K562 (cell line): ENCODE data around the gene EFS. TPM values are rescaled to one million over a fixed set of nuclear protein-coding genes. Genes with fewer than 3 reads are reported as not detected.

ENCODE experiments used
- BHLHE40 ChIP-seq: IDR thresholded peaks from 2 replicates; pipeline ENCODE4 v1.6.1; 2011; ENCODE audit warnings: low read length, improper control_type of control experiment
- C11orf30 ChIP-seq: fragments of 450-650 bp; IDR thresholded peaks from 2 replicates; pipeline ENCODE4 v1.6.1; 2016; ENCODE audit warnings: low read depth, mild to moderate bottlenecking
- CHD1 ChIP-seq: fragments of 200-600 bp; sonication (generic); IDR thresholded peaks from one replicate; pipeline ENCODE4 v1.6.1; 2012; ENCODE audit warnings: mild to moderate bottlenecking, moderate library complexity, low read length, inconsistent platforms
- ETV1 ChIP-seq: fragments of 450-650 bp; conservative IDR thresholded peaks from 2 replicates; pipeline ENCODE4 v1.6.1; 2016; ENCODE audit warnings: missing genetic modification characterization, control low read depth, low read depth, missing compliant biosample characterization
- FOXJ3 ChIP-seq: sonication (generic); formaldehyde crosslinking; IDR thresholded peaks from 2 replicates; pipeline ENCODE4 v1.4.0; 2020; ENCODE audit warnings: mild to moderate bottlenecking, missing genetic modification reagents
- GABPA ChIP-seq: fragments of 200-800 bp; sonication (Bioruptor generic); conservative IDR thresholded peaks from 2 replicates; pipeline ENCODE4 v1.6.1; 2016; ENCODE audit warnings: low read depth, missing genetic modification characterization, missing compliant biosample characterization
- GATAD2A ChIP-seq: fragments of 450-650 bp; IDR thresholded peaks from 2 replicates; pipeline ENCODE4 v1.6.1; 2017
- L3MBTL2 ChIP-seq: fragments of 450-650 bp; IDR thresholded peaks from 2 replicates; pipeline ENCODE4 v1.6.1; 2016; ENCODE audit warnings: mild to moderate bottlenecking, moderate library complexity
- MEF2D ChIP-seq: conservative IDR thresholded peaks from 2 replicates; pipeline ENCODE4 v1.6.1; 2016; ENCODE audit warnings: low read depth, missing genetic modification characterization, missing compliant biosample characterization
- MTA1 ChIP-seq: fragments of 450-650 bp; IDR thresholded peaks from 2 replicates; pipeline ENCODE4 v1.6.1; 2017; ENCODE audit warnings: borderline replicate concordance
- RAD51 ChIP-seq: fragments of 450-650 bp; IDR thresholded peaks from 2 replicates; pipeline ENCODE4 v1.7.1; 2016; ENCODE audit warnings: low read depth, mild to moderate bottlenecking, borderline replicate concordance
- RBM22 ChIP-seq: fragments of 200-400 bp; formaldehyde crosslinking; IDR thresholded peaks from 2 replicates; pipeline ENCODE4 v1.6.1; 2018; ENCODE audit warnings: low read length, low read depth; ENCODE audit not compliant: poor library complexity, severe bottlenecking
- RNF2 ChIP-seq: sonication (generic); IDR thresholded peaks from 2 replicates; pipeline ENCODE4 v1.6.1; 2016
- ZNF165 ChIP-seq: fragments of 250-450 bp; sonication (Bioruptor Pico); IDR thresholded peaks from 2 replicates; pipeline ENCODE4 v1.4.0; 2020; ENCODE audit warnings: borderline replicate concordance
- ZNF444 ChIP-seq: fragments of 250-450 bp; sonication (Bioruptor Pico); IDR thresholded peaks from 2 replicates; pipeline ENCODE4 v1.4.0; 2020; ENCODE audit warnings: mild to moderate bottlenecking, moderate library complexity
- polyA plus RNA-seq, 8 experiments: library from polyadenylated mRNA; depleted of rRNA in 4 of 8; stranded (reverse) in 5 of 8; unstranded in 3 of 8; fragments of >200 nt; fragmentation: Nextera tagmentation in 2 of 8; fragmentation: Illumina TruSeq in 1 of 8; extraction: Ambion mirVana in 2 of 8; extraction: Trizol in 1 of 8; gene quantifications; 2 replicates each; pipeline versions ENCODE4 v1.2.1 to v1.2.3, GENCODE V29; 2011 to 2014; ENCODE audit warnings: inconsistent platforms in 1 of 8, missing spikeins in 1 of 8
- total RNA-seq, 7 experiments: library from RNA; depleted of rRNA in 6 of 7; stranded (reverse); fragments of >200 nt in 6 of 7; fragmentation: Illumina TruSeq in 2 of 7; extraction: Trizol in 2 of 7; gene quantifications; 2 replicates each; pipeline versions ENCODE4 v1.2.1 to v1.2.3, GENCODE V29; 2011 to 2021; ENCODE audit warnings: low replicate concordance in 1 of 7
- TF ChIP-seq, protein P1 (sequence below): fragments of 250-450 bp; sonication (Bioruptor Pico); IDR thresholded peaks from 2 replicates; pipeline ENCODE4 v1.8.0; 2021; ENCODE audit warnings: mild to moderate bottlenecking, moderate library complexity
- TF ChIP-seq, protein P2 (sequence below): fragments of 200-800 bp; sonication (Bioruptor generic); IDR thresholded peaks from 2 replicates; pipeline ENCODE4 v1.6.1; 2017; ENCODE audit warnings: missing genetic modification characterization, missing compliant biosample characterization
- TF ChIP-seq, protein P3 (sequence below): sonication (generic); formaldehyde crosslinking; IDR thresholded peaks from 2 replicates; pipeline ENCODE4 v1.9.0; 2022; ENCODE audit warnings: mild to moderate bottlenecking, missing genetic modification reagents
- TF ChIP-seq, protein P4 (sequence below): sonication (generic); formaldehyde crosslinking; IDR thresholded peaks from 2 replicates; pipeline ENCODE4 v1.5.0; 2020; ENCODE audit warnings: missing genetic modification reagents
- TF ChIP-seq, protein P5 (sequence below): sonication (generic); formaldehyde crosslinking; IDR thresholded peaks from 2 replicates; pipeline ENCODE4 v1.8.0; 2022; ENCODE audit warnings: missing genetic modification reagents, mild to moderate bottlenecking, moderate library complexity, borderline replicate concordance
- TF ChIP-seq, protein P6 (sequence below): IDR thresholded peaks from 2 replicates; pipeline ENCODE4 v1.6.1; 2014; ENCODE audit warnings: antibody characterized with exemption

EFS gene
- total and polyA plus RNA-seq, 9 of the 15 experiments (the other 6 are each of a cell fraction or from before 2014, with no cell fraction given): 0.01 to 0.03 TPM; not detected in 7

DNA sequence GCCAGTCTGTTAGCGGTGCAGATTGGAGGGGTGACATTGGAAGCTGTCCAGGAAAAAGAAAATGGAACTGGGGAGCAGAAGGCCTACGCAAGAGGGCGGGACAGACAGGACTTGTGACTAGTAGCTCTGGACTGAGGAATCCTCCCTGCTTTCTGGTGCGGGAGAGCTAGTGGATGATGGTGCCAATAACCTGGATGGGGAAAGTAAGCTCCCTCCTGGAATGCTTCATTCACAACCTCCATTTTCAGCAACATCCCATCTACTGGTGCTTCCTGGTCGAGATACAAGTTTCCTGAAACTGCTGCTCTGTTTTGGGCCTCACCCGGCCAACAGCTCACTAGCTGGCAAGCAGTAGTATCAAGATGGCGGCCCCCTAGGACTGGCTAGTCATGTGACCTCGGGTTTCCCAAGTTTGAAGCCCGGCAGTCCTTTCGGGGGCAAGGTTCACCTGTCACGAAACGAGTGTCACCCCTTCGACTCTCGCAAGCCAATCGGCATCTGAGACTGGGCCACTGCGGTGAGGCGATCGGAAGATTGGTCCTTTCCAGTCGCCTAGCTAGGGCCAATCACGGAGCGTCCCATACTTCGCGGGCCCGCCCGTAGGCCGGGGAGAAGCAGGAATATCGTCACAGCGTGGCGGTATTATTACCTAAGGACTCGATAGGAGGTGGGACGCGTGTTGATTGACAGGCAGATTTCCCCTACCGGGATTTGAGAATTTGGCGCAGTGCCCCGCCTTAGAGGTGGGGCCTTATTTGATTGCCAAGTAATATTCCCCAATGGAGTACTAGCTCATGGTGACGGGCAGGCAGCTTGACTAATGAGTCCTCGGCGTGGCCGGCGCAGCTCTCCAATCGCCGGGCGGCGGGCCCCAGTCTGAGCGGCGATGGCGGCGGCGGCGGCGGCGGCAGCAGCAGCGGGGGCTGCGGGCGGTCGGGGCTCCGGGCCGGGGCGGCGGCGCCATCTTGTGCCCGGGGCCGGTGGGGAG lies 44.1 kb downstream of the EFS start, which contains the start of gene PABPN1 (continued):
- TF ChIP-seq, protein P1, sequence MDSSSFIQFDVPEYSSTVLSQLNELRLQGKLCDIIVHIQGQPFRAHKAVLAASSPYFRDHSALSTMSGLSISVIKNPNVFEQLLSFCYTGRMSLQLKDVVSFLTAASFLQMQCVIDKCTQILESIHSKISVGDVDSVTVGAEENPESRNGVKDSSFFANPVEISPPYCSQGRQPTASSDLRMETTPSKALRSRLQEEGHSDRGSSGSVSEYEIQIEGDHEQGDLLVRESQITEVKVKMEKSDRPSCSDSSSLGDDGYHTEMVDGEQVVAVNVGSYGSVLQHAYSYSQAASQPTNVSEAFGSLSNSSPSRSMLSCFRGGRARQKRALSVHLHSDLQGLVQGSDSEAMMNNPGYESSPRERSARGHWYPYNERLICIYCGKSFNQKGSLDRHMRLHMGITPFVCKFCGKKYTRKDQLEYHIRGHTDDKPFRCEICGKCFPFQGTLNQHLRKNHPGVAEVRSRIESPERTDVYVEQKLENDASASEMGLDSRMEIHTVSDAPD (CRISPR knock-in tag): no peak
- TF ChIP-seq GABPA (tag): peak; percentile 88
- no peak for TF ChIP-seq ETV1 (tag)
- TF ChIP-seq, protein P2, sequence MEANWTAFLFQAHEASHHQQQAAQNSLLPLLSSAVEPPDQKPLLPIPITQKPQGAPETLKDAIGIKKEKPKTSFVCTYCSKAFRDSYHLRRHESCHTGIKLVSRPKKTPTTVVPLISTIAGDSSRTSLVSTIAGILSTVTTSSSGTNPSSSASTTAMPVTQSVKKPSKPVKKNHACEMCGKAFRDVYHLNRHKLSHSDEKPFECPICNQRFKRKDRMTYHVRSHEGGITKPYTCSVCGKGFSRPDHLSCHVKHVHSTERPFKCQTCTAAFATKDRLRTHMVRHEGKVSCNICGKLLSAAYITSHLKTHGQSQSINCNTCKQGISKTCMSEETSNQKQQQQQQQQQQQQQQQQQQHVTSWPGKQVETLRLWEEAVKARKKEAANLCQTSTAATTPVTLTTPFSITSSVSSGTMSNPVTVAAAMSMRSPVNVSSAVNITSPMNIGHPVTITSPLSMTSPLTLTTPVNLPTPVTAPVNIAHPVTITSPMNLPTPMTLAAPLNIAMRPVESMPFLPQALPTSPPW: peak; percentile 90
- no peak for TF ChIP-seq GATAD2A
- no peak for TF ChIP-seq RBM22
- no peak for TF ChIP-seq RNF2
- TF ChIP-seq BHLHE40: peak; percentile 58
- peak; percentile 72 for TF ChIP-seq CHD1
- TF ChIP-seq, protein P3, sequence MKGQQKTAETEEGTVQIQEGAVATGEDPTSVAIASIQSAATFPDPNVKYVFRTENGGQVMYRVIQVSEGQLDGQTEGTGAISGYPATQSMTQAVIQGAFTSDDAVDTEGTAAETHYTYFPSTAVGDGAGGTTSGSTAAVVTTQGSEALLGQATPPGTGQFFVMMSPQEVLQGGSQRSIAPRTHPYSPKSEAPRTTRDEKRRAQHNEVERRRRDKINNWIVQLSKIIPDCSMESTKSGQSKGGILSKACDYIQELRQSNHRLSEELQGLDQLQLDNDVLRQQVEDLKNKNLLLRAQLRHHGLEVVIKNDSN: peak; percentile 96
- TF ChIP-seq ZNF165 (CRISPR knock-in tag): no peak
- TF ChIP-seq L3MBTL2: peak; percentile 93
- 0 out of 2 replicates have a peak, but pooled peaks have one; percentile 19 for TF ChIP-seq MTA1
- peak; percentile 69 for TF ChIP-seq C11orf30
- TF ChIP-seq RAD51: peak; percentile 97
- TF ChIP-seq, protein P4, sequence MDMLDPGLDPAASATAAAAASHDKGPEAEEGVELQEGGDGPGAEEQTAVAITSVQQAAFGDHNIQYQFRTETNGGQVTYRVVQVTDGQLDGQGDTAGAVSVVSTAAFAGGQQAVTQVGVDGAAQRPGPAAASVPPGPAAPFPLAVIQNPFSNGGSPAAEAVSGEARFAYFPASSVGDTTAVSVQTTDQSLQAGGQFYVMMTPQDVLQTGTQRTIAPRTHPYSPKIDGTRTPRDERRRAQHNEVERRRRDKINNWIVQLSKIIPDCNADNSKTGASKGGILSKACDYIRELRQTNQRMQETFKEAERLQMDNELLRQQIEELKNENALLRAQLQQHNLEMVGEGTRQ (CRISPR knock-in tag): peak; percentile 94
- no peak for TF ChIP-seq FOXJ3 (CRISPR knock-in tag)
- TF ChIP-seq, protein P5, sequence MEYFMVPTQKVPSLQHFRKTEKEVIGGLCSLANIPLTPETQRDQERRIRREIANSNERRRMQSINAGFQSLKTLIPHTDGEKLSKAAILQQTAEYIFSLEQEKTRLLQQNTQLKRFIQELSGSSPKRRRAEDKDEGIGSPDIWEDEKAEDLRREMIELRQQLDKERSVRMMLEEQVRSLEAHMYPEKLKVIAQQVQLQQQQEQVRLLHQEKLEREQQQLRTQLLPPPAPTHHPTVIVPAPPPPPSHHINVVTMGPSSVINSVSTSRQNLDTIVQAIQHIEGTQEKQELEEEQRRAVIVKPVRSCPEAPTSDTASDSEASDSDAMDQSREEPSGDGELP: peak; percentile 89; the same call in 1 of the 2 replicates
- TF ChIP-seq, protein P6, sequence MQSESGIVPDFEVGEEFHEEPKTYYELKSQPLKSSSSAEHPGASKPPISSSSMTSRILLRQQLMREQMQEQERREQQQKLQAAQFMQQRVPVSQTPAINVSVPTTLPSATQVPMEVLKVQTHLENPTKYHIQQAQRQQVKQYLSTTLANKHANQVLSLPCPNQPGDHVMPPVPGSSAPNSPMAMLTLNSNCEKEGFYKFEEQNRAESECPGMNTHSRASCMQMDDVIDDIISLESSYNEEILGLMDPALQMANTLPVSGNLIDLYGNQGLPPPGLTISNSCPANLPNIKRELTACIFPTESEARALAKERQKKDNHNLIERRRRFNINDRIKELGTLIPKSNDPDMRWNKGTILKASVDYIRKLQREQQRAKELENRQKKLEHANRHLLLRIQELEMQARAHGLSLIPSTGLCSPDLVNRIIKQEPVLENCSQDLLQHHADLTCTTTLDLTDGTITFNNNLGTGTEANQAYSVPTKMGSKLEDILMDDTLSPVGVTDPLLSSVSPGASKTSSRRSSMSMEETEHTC: 0 out of 2 replicates have a peak, but pooled peaks have one; percentile 61
- no peak for TF ChIP-seq ZNF444 (CRISPR knock-in tag)
- TF ChIP-seq MEF2D (tag): no peak
